ENCODE measurements around the gene ATRAID.

ATRAID gene

GRCh38 chr2:27236626-27237025, 24.8 kb downstream of the ATRAID start:
- peaks cover 99% of the 10 kb centered on the region for H3K36me3 ChIP-seq
- no peak for TF ChIP-seq CTCF (IDR thresholded peaks at IDR 0.05; ENCODE audit: low read depth, low read length)
- no peak overlapping the region for H3K4me3 ChIP-seq (ENCODE audit: low read depth, low read length)
- H3K27me3 ChIP-seq: no peaks in the 10 kb centered on the region
- H3K4me1 ChIP-seq: no peaks in the 10 kb centered on the region
- no peaks in the 10 kb centered on the region for H3K9me3 ChIP-seq
- no peak for DNase-seq

GRCh38 chr2:27237341-27237945, 25.6 kb downstream of the ATRAID start:
- no peak overlapping the region for H3K4me3 ChIP-seq (ENCODE audit: low read depth, low read length)
- no peaks in the 10 kb centered on the region for H3K27me3 ChIP-seq
- H3K9me3 ChIP-seq: no peaks in the 10 kb centered on the region
- no peaks in the 10 kb centered on the region for H3K4me1 ChIP-seq
- TF ChIP-seq CTCF (IDR thresholded peaks at IDR 0.05; ENCODE audit: low read depth, low read length): no peak
- DNase-seq: no peak
- peaks cover 99% of the 10 kb centered on the region for H3K36me3 ChIP-seq

- H3K36me3 ChIP-seq: peaks cover 99% of the 10 kb centered on the region
- TF ChIP-seq CTCF (IDR thresholded peaks at IDR 0.05; ENCODE audit: low read depth, low read length): no peak
- H3K4me3 ChIP-seq (ENCODE audit: low read depth, low read length): no peak overlapping the region
- H3K9me3 ChIP-seq: no peaks in the 10 kb centered on the region
- H3K27me3 ChIP-seq: no peaks in the 10 kb centered on the region
- H3K4me1 ChIP-seq: no peaks in the 10 kb centered on the region
- no peak for DNase-seq
Observed at GRCh38 chr2:27238976-27239375, 27.1 kb downstream of the ATRAID start.

- DNase-seq: no peak
- Histone ChIP-seq H3K9me3 (no peaks in the 10 kb centered on the region), H3K36me3 (peaks cover 93% of the 10 kb centered on the region), H3K4me3 (ENCODE audit: low read depth, low read length) (no peak overlapping the region), H3K4me1 (no peaks in the 10 kb centered on the region), H3K27me3 (no peaks in the 10 kb centered on the region)
- TF ChIP-seq CTCF (IDR thresholded peaks at IDR 0.05; ENCODE audit: low read depth, low read length): no peak
Observed at GRCh38 chr2:27240406-27240805, 28.6 kb downstream of the ATRAID start.

GRCh38 chr2:27241761-27242613, 30.1 kb downstream of the ATRAID start:
- no peak for DNase-seq
- no peaks in the 10 kb centered on the region for H3K27me3 ChIP-seq
- peaks cover 78% of the 10 kb centered on the region for H3K36me3 ChIP-seq
- TF ChIP-seq CTCF (IDR thresholded peaks at IDR 0.05; ENCODE audit: low read depth, low read length): no peak
- no peak overlapping the region for H3K4me3 ChIP-seq (ENCODE audit: low read depth, low read length)
- H3K4me1 ChIP-seq: no peaks in the 10 kb centered on the region
- no peaks in the 10 kb centered on the region for H3K9me3 ChIP-seq

- Histone ChIP-seq H3K36me3 (peaks cover 73% of the 10 kb centered on the region), H3K4me3 (ENCODE audit: low read depth, low read length) (no peak overlapping the region), H3K27me3 (no peaks in the 10 kb centered on the region), H3K4me1 (no peaks in the 10 kb centered on the region), H3K9me3 (no peaks in the 10 kb centered on the region)
- TF ChIP-seq CTCF (IDR thresholded peaks at IDR 0.05; ENCODE audit: low read depth, low read length): no peak
- DNase-seq: no peak
Observed at GRCh38 chr2:27242614-27242951, 30.7 kb downstream of the ATRAID start.

Data from BE2C (cell line).